HG03097 (cell line): ENCODE data around the gene RNF149.
"Not testable (repeated sequence)": the region's sequence is repeated elsewhere in the genome, so short reads cannot be mapped to it uniquely, and the experiment has no call there.

Experiments
- ATAC-seq: cut with Tn5 transposase; IDR thresholded peaks from one replicate; pipeline ENCODE4 v1.9.1; 2021; ENCODE audit not compliant: unreplicated experiment, low FRiP score

Gene RNF149

DNA sequence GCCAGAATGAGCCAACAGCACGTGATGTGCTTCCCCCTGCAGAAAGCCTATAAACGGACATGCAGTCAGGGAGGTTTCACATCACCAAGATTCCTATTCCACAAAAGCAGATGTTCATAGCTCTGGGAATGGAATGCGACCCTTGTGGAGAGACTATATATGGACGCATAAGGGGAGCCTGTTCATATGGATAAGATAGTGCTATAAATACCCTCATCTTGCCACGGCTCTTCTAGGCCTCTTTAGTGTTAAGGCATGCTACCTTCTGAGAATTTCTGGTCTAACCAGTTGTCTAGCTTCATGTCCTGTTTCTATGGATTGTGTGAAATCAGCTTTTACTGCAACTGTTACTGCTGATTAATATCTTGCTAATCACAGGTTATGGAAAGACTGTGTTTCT, 70.6 kb downstream of the RNF149 start:
- not testable (repeated sequence) for ATAC-seq

DNA sequence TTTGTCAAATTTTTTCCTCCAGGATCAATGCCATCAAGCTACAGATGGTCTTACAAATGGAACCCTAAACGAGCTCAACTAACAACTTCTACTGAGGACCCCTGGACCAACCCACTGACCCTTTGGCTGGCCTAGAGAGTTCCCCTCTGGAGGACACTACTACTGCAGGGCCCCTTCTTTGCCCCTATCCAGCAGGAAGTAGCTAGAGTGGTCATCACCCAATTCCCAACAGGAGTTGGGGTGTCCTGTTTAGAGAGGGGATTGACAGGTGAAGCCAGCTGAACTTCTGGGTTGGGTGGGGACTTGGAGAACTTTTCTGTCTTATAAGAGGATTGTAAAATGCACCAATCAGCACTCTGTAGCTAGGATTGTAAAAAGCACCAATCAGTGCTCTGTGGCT, 72.5 kb downstream of the RNF149 start:
- ATAC-seq: not testable (repeated sequence)

DNA sequence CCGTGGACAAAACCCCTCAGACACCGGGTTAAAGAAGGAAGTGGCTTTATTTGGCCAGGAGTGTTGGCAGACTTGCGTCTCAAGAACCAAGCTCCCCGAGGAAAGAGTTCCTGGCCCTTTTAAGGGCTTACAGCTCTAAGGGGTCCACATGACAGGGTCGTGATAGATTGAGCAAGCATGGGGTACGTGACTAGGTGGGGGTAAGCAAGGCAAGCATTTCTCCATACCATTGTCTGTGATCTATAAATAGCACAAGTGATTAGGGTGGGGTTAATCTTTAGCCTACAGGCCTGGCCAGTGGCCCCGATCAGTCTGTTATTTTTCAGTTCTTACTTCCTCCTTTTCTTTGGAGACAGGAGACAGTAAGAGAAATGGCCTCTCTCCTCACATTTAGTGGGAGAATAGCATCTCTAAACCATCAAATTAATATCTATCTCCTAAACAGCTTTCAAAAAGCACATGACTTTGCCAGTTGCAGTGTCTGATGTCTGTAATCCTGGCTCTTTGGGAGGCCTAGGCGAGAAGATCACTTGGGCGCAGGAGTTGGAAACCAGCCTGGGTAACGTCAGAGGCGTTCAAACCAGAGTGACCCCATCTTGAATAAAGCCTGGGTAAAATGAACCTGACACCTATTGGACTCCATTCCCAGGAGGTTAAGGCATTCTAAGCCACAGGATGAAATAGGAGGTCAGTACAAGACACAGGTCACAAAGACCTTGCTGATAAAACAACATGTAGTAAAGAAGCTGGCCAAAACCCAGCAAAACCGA, 74.1 kb downstream of the RNF149 start:
- ATAC-seq: no peak

DNA sequence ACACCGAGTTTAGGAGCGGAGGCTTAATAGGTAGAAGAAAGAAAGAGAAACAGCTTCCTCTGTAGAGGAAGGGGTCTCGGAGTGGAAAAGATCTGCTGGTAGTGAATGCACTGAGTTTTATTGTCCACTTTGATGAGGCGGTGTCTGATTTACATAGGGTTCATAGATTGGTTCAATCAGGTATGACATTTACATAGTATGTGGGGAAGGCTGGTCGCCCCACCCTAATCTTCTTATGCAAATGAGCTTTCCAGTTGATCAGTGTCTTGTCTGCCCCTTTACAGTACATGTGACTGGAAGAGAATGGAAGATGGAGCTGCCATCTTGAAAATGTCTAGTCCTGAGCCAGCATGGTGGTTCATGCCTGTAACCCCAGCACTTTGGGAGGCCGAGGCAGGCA, 75.7 kb downstream of the RNF149 start:
- ATAC-seq: no peak

DNA sequence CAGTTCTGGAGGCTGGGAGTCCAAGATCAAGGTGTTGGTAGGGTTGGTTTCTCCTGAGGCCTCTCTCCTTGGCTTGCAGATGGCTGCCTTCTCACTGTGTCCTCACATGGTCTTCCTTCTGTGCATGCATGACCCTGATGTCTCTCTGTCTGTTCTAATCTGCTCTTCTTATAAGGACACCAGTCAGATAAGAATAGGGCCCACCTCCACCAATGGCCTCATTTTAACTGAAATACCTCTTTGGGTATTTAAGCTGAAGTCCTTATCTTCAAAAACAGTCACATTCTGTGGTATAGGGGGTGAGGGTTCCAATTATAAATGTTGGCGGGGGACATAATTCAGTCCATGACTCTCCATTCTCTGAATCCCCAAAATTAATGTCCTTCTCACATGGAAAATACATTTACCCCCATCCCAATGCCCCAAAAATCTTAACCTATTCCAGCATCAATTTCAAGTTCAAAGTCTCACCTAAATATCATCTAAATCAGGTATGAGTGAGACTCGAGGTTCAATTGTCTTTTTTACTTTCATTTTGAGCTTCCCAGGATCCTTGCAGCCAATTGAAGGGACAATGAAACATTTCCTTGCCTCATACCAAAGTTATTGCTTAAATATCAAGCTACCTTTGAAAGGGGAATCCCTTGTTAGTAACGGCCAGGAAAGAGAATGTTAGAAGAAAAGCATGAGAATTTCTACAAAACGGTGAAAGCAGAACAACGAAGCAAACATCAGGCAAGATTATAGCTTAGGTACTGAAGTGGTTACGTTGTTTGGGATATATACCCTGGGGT, 76.4 kb downstream of the RNF149 start:
- no peak for ATAC-seq

DNA sequence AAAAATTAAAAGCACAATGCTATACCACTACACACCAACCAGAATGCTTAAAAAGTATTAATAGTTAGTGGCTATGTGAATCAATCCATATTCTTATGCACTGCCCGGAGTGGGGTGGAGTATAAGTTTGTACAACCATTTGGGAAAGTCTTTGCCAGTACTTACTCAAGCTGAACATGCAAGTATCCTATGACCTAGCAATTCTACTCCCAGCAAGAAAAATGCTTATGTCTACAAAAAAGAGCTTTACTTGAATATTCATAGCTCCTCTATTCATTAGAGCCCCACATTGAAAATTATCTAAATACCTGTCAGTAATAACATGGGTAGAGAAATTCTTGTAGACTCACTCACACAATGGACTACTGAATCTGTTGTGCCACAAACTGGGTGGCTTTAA, 77.3 kb downstream of the RNF149 start:
- ATAC-seq: no peak

DNA sequence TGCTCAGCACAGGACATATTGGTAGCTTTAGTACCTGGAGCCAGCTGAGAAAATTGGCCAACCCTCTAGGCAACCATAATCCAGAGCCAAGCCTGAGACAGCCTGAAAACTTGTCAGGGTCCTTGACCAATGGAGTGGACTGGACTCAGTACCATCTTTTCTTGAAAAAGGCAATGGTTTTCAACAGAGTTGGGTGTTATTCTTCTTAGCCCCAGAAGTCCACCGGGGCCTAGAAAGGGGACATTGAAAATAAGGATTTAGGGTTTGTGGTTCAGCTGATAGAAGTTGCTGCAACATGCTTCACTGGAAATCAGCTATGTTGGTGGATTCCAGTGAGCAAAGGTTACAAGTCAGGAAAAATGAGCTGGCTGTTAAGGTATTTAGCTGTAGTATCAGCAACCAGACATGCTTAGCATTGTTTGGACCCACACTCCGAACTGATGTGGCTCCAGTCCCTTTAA, 77.9 kb downstream of the RNF149 start:
- ATAC-seq: no peak
